ENCODE results near the gene PTPRM. TPM values are rescaled to one million over a fixed set of nuclear protein-coding genes. Genes with fewer than 3 reads are reported as not detected.

Gene PTPRM
- total RNA-seq, 1 donor from 2014 or later, result 65.5 TPM

- Histone ChIP-seq H3K4me3 (ENCODE audit: low read depth, low read length) (no peak overlapping the region), H3K27me3 (ENCODE audit: control insufficient read depth, insufficient read depth, low read length) (no peaks in the 10 kb centered on the region), H3K36me3 (ENCODE audit: control insufficient read depth, insufficient read depth, low read length) (no peaks in the 10 kb centered on the region)
- DNase-seq (ENCODE audit: low read depth), result no peak
- TF ChIP-seq, protein P1, sequence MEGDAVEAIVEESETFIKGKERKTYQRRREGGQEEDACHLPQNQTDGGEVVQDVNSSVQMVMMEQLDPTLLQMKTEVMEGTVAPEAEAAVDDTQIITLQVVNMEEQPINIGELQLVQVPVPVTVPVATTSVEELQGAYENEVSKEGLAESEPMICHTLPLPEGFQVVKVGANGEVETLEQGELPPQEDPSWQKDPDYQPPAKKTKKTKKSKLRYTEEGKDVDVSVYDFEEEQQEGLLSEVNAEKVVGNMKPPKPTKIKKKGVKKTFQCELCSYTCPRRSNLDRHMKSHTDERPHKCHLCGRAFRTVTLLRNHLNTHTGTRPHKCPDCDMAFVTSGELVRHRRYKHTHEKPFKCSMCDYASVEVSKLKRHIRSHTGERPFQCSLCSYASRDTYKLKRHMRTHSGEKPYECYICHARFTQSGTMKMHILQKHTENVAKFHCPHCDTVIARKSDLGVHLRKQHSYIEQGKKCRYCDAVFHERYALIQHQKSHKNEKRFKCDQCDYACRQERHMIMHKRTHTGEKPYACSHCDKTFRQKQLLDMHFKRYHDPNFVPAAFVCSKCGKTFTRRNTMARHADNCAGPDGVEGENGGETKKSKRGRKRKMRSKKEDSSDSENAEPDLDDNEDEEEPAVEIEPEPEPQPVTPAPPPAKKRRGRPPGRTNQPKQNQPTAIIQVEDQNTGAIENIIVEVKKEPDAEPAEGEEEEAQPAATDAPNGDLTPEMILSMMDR (IDR thresholded peaks at IDR 0.05; ENCODE audit: insufficient read depth, low read length, poor library complexity, severe bottlenecking), result no peak
Measured at GRCh38 chr18:7633171-7633570, 66.1 kb downstream of the PTPRM start.

GRCh38 chr18:7635948-7636347 lies 68.8 kb downstream of the PTPRM start:
- no peak for DNase-seq (ENCODE audit: low read depth)
- H3K4me3 ChIP-seq (ENCODE audit: low read depth, low read length), result no peak overlapping the region
- TF ChIP-seq, protein P1 (IDR thresholded peaks at IDR 0.05; ENCODE audit: insufficient read depth, low read length, poor library complexity, severe bottlenecking), result no peak
- no peaks in the 10 kb centered on the region for H3K36me3 ChIP-seq (ENCODE audit: control insufficient read depth, insufficient read depth, low read length)
- no peaks in the 10 kb centered on the region for H3K27me3 ChIP-seq (ENCODE audit: control insufficient read depth, insufficient read depth, low read length)

DNA sequence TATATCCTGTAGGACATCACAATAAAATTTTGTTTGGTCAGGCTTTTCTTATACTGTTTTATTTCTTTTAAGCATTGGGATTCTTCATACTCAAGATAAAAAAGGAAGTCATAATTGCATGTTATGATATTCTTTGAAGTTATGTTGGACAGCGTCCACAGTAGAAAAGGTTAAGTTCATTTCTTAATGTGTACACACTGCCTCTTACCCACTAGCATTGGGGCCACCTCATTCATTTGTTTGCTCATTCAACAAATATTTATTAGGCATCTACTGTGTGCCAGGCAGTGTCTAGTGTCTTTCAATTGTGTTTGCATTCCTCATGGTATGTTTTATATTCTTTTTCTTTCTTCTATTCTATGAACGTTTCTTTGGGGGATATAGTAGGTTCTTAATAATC lies 70.2 kb downstream of the PTPRM start:
- TF ChIP-seq, protein P1 (IDR thresholded peaks at IDR 0.05; ENCODE audit: insufficient read depth, low read length, poor library complexity, severe bottlenecking), result no peak
- no peaks in the 10 kb centered on the region for H3K27me3 ChIP-seq (ENCODE audit: control insufficient read depth, insufficient read depth, low read length)
- H3K4me3 ChIP-seq (ENCODE audit: low read depth, low read length), result no peak overlapping the region
- H3K36me3 ChIP-seq (ENCODE audit: control insufficient read depth, insufficient read depth, low read length), result no peaks in the 10 kb centered on the region
- no peak for DNase-seq (ENCODE audit: low read depth)

DNA sequence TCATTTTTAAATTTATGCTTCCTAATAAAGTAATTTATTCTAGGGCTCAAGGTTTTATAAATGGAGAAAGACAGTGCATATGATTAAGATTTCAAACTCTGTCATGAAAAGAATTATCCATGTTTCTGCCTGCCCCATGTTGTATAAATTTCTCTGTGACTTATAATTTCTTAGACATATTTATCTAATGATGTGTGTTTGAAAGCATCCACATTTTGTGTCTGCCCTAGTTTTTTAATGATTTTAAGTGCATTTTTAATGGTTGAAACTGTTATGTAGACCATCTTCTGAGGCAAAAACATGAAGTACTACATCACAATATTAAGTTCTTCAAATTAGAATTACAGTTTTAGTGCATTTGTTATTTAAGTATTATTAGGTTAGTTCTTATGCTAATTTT lies 71.2 kb downstream of the PTPRM start:
- Histone ChIP-seq H3K36me3 (ENCODE audit: control insufficient read depth, insufficient read depth, low read length) (no peaks in the 10 kb centered on the region), H3K4me3 (ENCODE audit: low read depth, low read length) (no peak overlapping the region), H3K27me3 (ENCODE audit: control insufficient read depth, insufficient read depth, low read length) (no peaks in the 10 kb centered on the region)
- TF ChIP-seq, protein P1 (IDR thresholded peaks at IDR 0.05; ENCODE audit: insufficient read depth, low read length, poor library complexity, severe bottlenecking), result no peak
- DNase-seq (ENCODE audit: low read depth), result no peak

DNA sequence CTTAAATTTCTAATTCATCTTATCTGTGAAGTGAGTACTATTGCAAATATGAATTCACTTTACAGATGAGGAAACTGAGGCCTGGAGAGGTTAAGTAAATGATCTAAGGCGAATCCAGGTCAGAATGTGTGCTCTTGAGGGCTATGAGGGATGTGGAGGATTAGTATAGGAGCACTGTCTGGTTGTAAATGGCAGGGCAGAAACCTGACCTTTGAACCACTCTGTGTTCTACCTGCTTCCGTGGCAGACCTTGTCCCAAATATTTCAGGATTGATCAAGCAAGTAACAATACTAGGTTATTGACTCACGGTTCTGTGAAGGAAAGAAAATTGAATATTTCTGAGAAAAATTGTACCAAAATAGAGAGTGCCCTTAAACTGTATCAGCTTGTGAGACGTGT lies 74.7 kb downstream of the PTPRM start:
- H3K4me3 ChIP-seq (ENCODE audit: low read depth, low read length), result no peak overlapping the region
- DNase-seq (ENCODE audit: low read depth), result no peak
- no peaks in the 10 kb centered on the region for H3K36me3 ChIP-seq (ENCODE audit: control insufficient read depth, insufficient read depth, low read length)
- TF ChIP-seq, protein P1 (IDR thresholded peaks at IDR 0.05; ENCODE audit: insufficient read depth, low read length, poor library complexity, severe bottlenecking), result no peak
- H3K27me3 ChIP-seq (ENCODE audit: control insufficient read depth, insufficient read depth, low read length), result no peaks in the 10 kb centered on the region

DNA sequence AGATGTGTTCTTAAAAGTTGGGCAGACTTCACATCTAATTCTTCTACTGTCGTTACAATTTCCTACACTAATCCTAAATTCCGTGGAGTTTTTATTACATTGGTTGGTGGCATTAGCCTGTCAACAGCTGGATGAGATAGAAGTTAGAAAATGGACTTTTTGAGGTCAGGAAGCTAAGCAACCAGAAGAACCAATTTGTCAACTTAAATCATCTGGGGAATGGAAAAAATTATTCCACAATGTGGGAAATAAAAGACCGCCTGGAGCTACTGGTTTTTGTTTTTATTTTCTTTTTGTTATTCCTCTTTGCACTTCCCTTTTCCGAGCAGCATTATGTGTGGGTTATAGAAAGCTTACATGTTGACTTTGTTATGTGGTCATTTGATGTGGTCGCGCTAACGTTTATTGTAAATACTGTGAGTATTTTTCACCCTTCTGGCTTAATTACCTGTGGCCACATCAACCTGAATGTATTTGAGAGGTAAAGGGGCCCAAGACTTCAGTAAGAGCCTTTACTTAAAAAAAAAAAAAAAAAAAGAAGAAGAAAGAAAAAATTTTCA lies 75.3 kb downstream of the PTPRM start:
- no peak overlapping the region for H3K4me3 ChIP-seq (ENCODE audit: low read depth, low read length)
- no peak for DNase-seq (ENCODE audit: low read depth)
- TF ChIP-seq, protein P1 (IDR thresholded peaks at IDR 0.05; ENCODE audit: insufficient read depth, low read length, poor library complexity, severe bottlenecking), result no peak
- no peaks in the 10 kb centered on the region for H3K27me3 ChIP-seq (ENCODE audit: control insufficient read depth, insufficient read depth, low read length)
- H3K36me3 ChIP-seq (ENCODE audit: control insufficient read depth, insufficient read depth, low read length), result no peaks in the 10 kb centered on the region
